Measurements from ENCODE around the gene TMCO4.
A peak's percentile ranks its signal among the peaks of the same experiment; 100 is the strongest.
"Not testable (repeated sequence)": the region's sequence is repeated elsewhere in the genome, so short reads cannot be mapped to it uniquely, and the experiment has no call there.

TMCO4 gene

GRCh38 chr1:19812875-19813642 is 13.3 kb upstream of the TMCO4 start:
- no peak for DNase-seq (ENCODE audit: low spot score)

- DNase-seq (ENCODE audit: low spot score), result peak; percentile 55
Measured at GRCh38 chr1:19811206-19811851, 11.6 kb upstream of the TMCO4 start.

DNA sequence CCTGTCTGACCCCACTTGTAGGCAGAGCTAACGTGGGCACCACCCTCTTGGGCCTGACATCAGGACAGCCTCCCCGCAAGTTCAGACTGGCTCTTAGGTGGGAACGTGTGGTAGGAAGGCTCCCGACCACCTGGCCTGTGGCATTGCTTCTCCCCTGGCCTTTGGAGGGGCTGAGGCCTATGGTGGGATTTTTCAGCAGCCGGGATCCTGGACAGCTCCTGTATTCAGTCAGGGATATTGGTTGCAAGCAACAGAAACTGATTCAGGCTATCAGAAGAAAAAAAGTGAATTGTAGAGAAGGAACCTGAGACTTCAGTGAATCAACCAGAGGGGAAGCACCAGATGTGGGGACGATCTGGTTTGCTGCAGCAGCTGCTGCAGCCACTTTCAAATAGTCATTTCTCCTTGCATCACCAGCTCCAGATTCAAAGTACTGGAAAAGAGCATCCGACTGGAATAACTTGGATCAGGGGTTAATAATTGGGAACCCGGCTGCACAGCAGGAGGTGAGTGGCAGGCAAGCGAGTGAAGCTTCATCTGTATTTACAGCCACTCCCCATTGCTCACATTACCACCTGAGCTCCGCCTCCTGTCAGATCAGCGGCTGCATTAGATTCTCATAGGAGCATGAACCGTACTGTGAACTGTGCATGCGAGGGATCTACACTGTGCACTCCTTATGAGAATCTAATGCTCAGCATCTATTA is 9.5 kb upstream of the TMCO4 start:
- DNase-seq (ENCODE audit: low spot score), result no peak

- DNase-seq (ENCODE audit: low spot score), result no peak
Measured at GRCh38 chr1:19808351-19808750, 8.6 kb upstream of the TMCO4 start.

GRCh38 chr1:19804831-19805251 is 5.1 kb upstream of the TMCO4 start:
- no peak for DNase-seq (ENCODE audit: low spot score)

- DNase-seq (ENCODE audit: low spot score), result no peak
Measured at GRCh38 chr1:19802269-19802668, 2.6 kb upstream of the TMCO4 start.

DNA sequence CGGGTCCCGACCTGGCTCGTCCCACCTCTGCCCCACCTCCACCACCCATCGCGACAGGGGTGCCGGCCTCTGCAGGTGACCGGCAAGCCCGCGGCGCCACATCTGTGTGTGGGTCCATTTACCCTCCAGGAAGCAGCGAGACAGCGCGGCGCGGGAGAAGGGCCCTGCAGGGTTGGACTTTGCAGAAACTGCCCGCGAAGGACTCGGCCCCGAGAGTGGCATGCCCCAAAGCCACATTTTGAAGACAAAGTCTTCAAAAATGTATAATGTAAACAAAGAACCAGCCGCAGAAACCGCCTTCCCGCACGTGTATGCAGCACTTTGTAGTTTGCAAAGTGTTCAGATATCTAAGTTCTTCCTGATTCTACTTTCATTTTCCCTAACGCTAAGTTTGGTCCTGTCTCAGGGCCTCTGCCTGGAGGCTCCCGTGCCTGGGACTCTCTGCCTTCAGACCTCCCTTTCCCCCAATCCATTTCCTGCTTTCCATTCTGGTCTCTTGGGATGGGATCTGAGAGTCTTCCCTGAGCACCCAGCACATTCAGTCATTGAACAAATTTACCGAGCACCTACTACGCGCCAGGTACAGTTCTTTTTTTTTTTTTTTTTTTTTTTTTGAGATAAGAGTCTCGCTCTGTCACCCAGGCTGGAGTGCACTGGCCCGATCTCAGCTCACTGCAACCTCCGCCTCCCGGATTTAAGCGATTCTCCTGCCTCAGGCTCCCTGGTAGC is 524 bp upstream of the TMCO4 start:
- peak; percentile 68 for DNase-seq (ENCODE audit: low spot score)

GRCh38 chr1:19798486-19799229 is 1.1 kb downstream of the TMCO4 start:
- no peak for DNase-seq (ENCODE audit: low spot score)

DNA sequence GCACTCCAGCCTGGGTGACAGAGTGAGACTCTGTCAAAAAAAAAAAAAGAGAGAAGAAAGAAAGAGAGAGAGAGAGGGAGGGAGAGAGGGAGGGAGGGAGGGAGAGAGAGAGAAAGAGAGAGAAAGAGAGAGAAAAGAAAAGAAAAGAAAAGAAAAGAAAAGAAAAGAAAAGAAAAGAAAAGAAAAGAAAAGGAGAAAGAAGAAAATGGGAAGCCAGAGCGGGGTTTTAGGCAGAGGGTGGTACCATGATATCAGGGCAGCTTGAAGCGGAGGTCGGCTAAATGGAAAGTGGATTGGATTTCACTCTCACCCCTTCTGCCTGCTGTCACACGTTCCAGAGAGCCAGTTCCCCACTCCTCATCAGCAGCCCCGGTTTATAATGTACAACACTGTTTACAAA is 1.9 kb downstream of the TMCO4 start:
- DNase-seq (ENCODE audit: low spot score), result no peak

- no peak for DNase-seq (ENCODE audit: low spot score)
Measured at GRCh38 chr1:19794583-19794982, 5.1 kb downstream of the TMCO4 start.

- DNase-seq (ENCODE audit: low spot score), result no peak
Measured at GRCh38 chr1:19793360-19794046, 6.2 kb downstream of the TMCO4 start.

DNA sequence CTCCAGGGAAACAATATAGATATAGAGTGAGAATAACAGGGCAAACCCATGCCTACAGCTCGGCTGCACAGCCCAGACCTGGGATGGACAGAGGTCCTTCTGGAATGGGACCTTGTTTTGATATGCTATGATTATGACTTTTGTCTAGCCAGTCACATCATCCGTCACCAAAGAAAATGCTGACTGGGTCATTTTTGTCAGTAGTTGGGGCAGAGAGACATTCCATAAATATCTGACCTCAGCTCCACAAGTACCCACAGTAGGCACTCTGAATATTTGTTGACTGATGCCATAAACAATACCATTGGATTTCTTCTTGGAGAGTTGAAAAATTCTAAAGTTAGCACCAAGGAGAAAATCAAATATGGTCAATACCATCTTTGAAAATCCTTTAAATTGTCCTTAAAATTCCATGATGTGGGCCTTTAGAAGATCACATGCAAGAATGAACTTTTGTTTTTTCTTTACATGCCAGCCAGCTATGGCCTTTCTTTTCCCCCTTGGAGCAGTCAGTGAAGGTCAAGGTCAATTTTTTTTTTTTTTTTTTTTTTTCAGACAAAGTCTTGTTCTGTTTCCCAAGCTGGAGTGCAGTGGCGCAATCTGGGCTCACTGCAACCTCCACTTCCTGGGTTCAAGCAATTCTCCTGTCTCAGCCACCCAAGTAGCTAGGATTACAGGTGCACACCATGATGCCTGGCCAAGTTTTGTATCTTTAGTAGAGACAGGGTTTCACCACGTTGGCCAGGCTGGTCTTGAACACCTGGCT is 7.3 kb downstream of the TMCO4 start:
- no peak for DNase-seq (ENCODE audit: low spot score)

DNA sequence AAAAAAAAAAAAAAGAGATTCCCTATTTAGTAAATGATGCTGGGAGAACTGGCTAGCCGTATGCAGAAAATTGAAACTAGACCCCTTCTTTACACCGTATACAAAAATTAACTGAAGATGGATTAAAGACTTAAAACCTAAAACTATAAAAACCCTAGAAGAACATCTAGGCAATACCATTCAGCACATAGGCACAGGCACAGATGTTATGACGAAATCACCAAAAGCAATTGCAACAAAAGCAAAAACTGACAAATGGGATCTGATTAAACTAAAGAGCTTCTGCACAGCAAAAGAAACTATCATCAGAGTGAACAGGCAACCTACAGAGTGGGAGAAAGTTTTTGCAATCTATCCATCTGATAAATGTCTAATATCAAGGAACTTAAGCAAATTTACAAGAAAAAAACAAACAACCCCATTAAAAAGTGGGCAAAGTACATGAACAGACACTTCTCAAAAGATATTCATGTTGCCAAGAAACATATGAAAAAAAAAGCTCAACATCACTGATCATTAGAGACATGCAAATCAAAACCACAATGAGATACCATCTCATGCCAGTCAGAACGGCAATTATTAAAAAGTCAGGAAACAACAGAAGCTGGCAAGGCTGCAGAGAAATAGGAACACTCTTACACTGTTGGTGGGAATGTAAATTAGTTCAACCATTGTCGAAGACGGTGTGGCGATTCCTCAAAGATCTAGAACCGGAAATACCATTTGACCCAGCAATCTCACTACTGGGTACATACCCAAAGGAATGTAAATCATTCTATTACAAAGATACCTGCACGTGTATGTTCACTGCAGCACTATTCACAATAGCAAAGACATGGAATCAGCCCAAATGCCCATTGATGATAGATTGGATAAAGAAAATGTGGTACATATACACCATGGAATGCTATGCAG is 9.4 kb downstream of the TMCO4 start:
- DNase-seq (ENCODE audit: low spot score), result not testable (repeated sequence)

DNA sequence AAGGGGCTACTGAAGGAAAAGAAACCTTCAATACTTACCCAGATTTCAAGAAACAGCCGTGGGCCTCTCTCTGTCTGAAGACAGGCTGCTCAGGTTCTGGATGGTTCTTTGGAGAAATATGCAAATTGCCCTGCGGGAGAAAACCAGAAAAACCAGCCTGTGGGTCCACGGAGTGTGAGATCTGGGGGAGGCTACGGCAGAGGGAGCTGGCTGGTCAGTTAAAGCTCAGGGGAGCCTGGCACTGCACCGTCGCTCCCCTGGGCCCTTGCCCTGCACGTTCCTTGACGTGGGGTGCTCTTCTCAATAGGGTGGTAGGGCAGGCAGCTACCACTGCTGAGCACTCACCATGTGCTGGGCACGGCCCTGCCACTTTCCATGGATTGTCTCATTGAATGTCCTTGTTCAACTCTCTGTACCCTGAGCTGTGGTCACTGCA is 12.7 kb downstream of the TMCO4 start:
- no peak for DNase-seq (ENCODE audit: low spot score)

- DNase-seq (ENCODE audit: low spot score), result no peak
Measured at GRCh38 chr1:19785660-19786059, 14.1 kb downstream of the TMCO4 start.

DNA sequence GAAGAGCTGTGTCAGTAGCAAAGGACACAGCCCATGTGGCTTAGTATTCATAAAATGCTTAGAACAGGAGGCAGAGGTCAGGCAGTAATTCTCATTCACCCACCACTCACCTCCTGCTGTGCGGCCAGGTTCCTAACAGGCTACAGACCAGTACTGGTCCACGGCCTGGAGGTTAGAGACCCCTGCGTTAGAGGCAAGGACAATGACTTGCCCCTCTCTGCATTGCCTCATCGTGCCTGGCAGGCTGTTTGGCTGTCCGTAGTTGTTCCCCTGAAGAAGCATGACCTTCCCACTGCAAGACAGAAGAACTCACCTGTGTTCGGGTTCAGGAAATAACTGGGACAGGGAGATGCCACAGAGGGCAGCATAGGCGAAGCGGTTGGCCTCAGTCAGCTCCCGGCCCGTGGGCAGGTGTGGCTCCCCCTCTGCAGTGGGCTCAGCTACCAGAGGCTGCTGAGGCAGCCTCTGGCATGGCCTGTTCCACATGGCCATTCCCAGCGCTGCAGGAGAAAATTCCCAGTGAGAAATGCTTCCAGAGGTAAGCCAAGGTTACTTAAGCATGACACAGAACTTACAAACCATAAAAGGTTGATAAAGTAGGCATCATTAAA is 19.3 kb downstream of the TMCO4 start:
- DNase-seq (ENCODE audit: low spot score), result no peak

DNA sequence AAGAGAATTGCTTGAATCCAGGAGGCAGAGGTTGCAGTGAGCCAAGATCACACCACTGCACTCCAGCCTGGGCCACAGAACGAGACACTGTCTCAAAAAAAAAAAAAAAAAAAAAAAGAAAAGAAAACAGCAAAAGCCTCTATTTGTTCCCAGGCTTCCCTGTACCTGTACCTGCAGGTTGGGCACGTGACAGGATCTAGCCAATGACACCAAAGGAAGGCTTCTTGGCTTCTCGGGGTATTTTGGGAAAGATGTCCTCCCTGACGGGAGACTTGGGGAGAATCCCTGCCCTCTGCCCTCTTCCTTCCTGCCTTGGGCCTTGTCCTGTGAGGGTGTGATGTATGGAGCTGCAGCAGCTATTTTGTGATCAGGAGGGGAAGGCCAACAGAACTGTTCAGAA is 22.8 kb downstream of the TMCO4 start:
- no peak for DNase-seq (ENCODE audit: low spot score)

- DNase-seq (ENCODE audit: low spot score), result no peak
Measured at GRCh38 chr1:19776287-19776686, 23.4 kb downstream of the TMCO4 start.

GRCh38 chr1:19775831-19776230 is 23.9 kb downstream of the TMCO4 start:
- DNase-seq (ENCODE audit: low spot score), result no peak

Data from AG08395 (cell line).